ENCODE measurements around the gene OSBPL6. TPM values are rescaled to one million over a fixed set of nuclear protein-coding genes. Genes with fewer than 3 reads are reported as not detected.

OSBPL6 gene
- total and polyA plus RNA-seq, 2 of the 13 experiments (the other 11 are each of a cell fraction or from before 2014, with no cell fraction given), result 0.03 to 0.11 TPM

- TF ChIP-seq BCL6 (CRISPR knock-in tag; IDR thresholded peaks at IDR 0.05), result no peak
- peak; percentile 64; the same call in 1 of the 2 replicates for TF ChIP-seq ZNF256 (CRISPR knock-in tag; conservative IDR thresholded peaks at IDR 0.05)
- TF ChIP-seq ZBTB20 (CRISPR knock-in tag; IDR thresholded peaks at IDR 0.05; ENCODE audit: borderline replicate concordance, low read depth), result no peak
- TF ChIP-seq FUBP1 (CRISPR knock-in tag; IDR thresholded peaks at IDR 0.05; ENCODE audit: borderline replicate concordance), result no peak
- peak; percentile 43; the same call in 1 of the 2 replicates for TF ChIP-seq IRX3 (CRISPR knock-in tag; IDR thresholded peaks at IDR 0.05; ENCODE audit: borderline replicate concordance, low read depth)
- no peak for TF ChIP-seq ZMYM2 (CRISPR knock-in tag; IDR thresholded peaks at IDR 0.05)
- TF ChIP-seq ZNF770 (CRISPR knock-in tag; IDR thresholded peaks at IDR 0.05), result 0 out of 2 replicates have a peak, but pooled peaks have one; percentile 44
- peak; percentile 89; the same call in 1 of the 2 replicates for TF ChIP-seq ZNF615 (CRISPR knock-in tag; IDR thresholded peaks at IDR 0.05; ENCODE audit: borderline replicate concordance)
- TF ChIP-seq ZNF556 (CRISPR knock-in tag; IDR thresholded peaks at IDR 0.05; ENCODE audit: borderline replicate concordance), result no peak; the same call in 1 of the 2 replicates
- TF ChIP-seq ZNF512B (CRISPR knock-in tag; IDR thresholded peaks at IDR 0.05; ENCODE audit: borderline replicate concordance), result no peak
- no peak for TF ChIP-seq ZXDC (CRISPR knock-in tag; IDR thresholded peaks at IDR 0.05)
- TF ChIP-seq HNF4A (CRISPR knock-in tag; IDR thresholded peaks at IDR 0.05), result no peak; the same call in 1 of the 2 replicates
- TF ChIP-seq ZNF761 (CRISPR knock-in tag; conservative IDR thresholded peaks at IDR 0.05), result no peak
- no peak for TF ChIP-seq NFE2L1 (CRISPR knock-in tag; IDR thresholded peaks at IDR 0.05; ENCODE audit: borderline replicate concordance)
- no peak for TF ChIP-seq HIC2 (CRISPR knock-in tag; IDR thresholded peaks at IDR 0.05; ENCODE audit: low read depth)
- no peak for TF ChIP-seq SP1 (IDR thresholded peaks at IDR 0.05)
- no peak for TF ChIP-seq SP1 (CRISPR knock-in tag; IDR thresholded peaks at IDR 0.05)
Measured at GRCh38 chr2:178449700-178450523, 255.6 kb downstream of the OSBPL6 start (continued).
